IPS-11a (cell line): ENCODE results near the gene TC2N.
"Not testable (repeated sequence)": the region's sequence is repeated elsewhere in the genome, so short reads cannot be mapped to it uniquely, and the experiment has no call there.

Experiments
- H3K4me3 ChIP-seq: one replicate; pipeline ENCODE4 v1.5.1; 2013; ENCODE audit warnings: low read depth, low read length, control low read depth

Gene TC2N

DNA sequence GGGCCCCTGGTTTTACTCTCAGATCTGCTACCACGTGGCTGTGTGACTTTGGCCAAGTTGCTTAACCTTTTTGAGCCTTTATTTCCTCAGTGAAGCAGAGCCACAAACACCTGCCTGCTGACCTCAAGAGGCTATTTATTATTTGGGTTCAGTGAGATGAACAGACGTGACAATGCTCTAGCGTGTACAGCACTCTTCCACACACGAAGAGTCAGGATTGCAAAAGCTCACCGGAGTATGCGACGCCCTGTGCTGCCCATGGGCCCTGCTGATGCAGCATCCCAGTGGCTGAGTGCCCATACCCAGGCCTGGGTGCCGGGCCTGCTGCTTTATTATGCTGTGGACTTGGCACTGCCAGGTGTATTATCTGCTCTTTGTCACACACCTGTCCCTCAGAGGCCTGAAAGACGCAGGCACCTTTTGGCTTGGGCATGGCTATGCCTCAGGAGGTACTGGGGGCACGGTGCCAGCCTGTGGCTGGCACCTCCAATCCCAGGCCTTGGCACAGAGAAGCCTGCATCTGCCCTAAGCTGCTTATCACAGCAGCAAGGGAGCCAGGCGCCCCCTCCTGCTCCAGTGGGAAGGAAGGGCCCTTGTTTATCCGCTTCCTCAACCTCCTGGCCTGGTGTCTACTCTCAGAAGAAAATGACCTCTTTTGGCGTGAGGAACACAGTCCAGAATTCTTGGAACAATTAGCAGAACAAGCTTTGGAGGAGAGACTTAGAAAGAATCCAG is 22.3 kb upstream of the TC2N start:
- no peak overlapping the region for H3K4me3 ChIP-seq

GRCh38 chr14:91888641-91889476 is 21.5 kb upstream of the TC2N start:
- H3K4me3 ChIP-seq, result no peak overlapping the region

DNA sequence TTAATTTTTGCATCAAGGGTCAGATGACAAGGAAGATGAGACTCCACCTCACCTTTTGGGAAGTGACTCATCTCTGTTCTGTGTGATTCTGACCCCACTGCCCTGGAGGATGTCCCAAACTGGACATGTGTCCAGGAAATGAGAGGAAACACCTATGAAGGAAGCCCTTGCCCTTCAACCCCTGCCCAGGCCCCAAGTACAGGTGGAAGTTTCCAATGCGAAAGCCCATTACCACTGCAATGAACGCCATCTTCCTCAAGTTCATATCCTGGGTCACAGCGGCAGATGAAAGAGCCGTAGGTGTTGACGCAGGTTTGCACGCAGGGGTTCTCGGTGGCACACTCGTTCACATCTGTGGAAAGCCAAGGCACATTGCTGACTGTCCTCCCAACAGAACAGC is 19.6 kb upstream of the TC2N start:
- no peak overlapping the region for H3K4me3 ChIP-seq

- H3K4me3 ChIP-seq, result no peak overlapping the region
These were observed 18.5 kb upstream of the TC2N start for GRCh38 chr14:91885839-91886238.

DNA sequence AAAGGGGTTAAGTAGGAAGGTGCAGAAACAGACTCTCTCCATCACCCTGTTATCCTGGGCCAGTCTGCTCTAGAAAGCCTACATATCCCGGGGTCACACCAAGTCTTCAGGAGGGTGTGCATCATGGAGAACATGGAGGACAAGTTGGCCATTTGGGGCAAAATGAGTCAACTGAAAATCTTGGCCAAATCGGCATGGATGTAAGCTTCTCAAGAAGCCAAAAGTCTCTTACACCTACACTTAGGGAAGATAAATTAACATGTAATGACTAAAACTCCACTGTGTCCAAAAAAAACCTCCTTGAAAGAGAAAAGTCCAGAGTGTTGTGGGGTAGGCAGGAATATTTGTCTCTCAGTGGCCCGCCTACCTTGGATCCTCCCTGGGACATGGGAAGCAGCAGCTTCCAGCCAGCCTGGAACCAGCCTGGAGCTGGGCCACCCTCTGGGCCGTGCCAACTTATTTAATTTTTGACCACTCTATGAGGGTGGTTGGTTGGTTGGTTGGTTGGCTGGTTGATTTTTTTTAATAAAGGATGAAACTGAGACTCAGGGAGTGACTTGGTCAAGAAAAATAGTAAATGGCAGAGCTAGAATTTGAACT is 17.9 kb upstream of the TC2N start:
- no peak overlapping the region for H3K4me3 ChIP-seq

GRCh38 chr14:91884664-91885063 is 17.3 kb upstream of the TC2N start:
- no peak overlapping the region for H3K4me3 ChIP-seq

DNA sequence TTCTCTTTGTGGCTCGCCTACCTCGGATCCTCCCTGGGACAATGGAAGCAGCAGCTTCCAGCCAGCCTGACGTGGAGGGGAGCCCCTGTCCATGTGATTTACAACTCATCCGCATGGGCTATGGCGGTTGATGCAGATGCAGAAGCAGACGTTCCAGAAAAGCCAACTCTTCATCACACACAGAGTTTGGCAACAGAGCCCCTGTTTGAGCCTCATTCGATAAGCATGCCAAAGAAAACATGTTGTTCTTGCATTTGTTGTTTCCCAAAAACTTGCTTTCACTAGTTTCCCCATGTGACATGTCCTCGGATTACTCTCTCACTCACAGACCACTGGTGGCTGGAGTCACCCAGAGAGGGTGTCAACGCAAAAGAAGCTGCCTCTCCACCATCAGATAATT is 16.4 kb upstream of the TC2N start:
- no peak overlapping the region for H3K4me3 ChIP-seq

- H3K4me3 ChIP-seq, result no peak overlapping the region
These were observed 15.4 kb upstream of the TC2N start for GRCh38 chr14:91882776-91883175.

GRCh38 chr14:91882369-91882768 is 15.0 kb upstream of the TC2N start:
- H3K4me3 ChIP-seq, result no peak overlapping the region

GRCh38 chr14:91879196-91879595 is 11.9 kb upstream of the TC2N start:
- H3K4me3 ChIP-seq, result no peak overlapping the region

GRCh38 chr14:91878274-91878673 is 10.9 kb upstream of the TC2N start:
- no peak overlapping the region for H3K4me3 ChIP-seq

- H3K4me3 ChIP-seq, result no peak overlapping the region
These were observed 10.1 kb upstream of the TC2N start for GRCh38 chr14:91877376-91877915.

DNA sequence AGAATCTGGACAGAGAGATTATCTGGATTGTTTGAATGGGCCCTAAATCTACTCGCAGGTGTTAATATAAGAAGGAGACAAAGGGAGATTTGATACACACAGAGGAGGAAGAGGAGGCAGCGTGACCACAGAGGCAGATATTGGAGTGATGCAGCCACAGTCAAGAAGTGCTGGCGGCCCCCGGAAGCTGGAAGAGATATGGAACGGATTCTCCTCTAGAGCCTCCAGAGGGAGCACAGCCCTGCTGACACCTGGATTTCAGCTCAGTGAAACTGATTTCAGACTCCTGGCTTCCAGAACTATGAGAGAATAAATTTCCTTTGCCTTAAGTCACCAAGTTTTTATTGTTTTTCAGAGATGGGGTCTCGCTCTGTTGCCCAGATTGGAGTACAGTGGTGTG is 9.2 kb upstream of the TC2N start:
- H3K4me3 ChIP-seq, result no peak overlapping the region

- H3K4me3 ChIP-seq, result no peak overlapping the region
These were observed 8.4 kb upstream of the TC2N start for GRCh38 chr14:91875525-91876286.

DNA sequence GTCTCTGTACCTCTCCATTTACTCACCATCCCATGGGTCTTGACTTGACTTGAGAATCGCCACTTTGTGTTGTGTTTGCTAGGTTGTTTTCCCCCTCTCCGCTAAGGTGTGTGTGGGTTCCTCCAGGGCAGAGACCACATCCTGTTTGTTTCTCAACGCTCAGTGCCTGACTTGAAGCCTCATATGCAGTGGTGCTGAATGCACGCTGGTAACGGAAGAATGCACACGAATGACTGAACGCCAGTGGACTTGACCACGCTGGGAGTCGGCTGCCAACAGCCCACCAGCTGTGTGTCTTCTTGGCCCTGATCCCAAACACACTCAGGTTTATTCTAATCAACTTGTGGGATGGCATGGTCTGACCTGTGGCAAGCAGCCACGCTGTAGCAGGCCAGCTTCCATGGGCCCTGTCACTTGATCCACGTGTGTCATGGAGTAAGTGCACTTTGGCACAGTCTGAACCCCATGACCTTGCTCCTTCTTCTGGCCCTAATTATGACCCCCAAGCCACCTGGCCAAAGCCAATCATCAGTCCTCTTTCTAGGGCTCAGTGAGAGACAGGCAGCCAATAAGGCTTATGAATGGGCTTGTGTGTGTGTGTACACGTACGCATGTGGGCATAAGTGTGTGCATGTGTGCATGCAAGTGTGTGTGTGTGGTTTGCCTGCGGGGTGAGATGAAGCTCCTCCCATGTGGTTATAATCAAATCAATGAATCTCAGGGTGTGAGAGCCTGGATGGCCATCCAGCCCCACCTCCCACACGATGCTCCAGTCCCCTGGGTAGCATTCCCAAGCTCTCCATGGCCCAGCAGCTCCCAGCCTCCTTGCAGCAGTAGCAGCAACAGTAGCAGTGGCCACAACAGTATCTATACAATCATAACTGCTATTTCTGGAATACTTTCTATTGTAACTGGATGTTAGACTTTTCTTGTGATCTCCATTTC is 6.4 kb upstream of the TC2N start:
- H3K4me3 ChIP-seq, result no peak overlapping the region

GRCh38 chr14:91872517-91873470 is 5.5 kb upstream of the TC2N start:
- H3K4me3 ChIP-seq, result no peak overlapping the region

- no peak overlapping the region for H3K4me3 ChIP-seq
These were observed 4.7 kb upstream of the TC2N start for GRCh38 chr14:91872011-91872501.

DNA sequence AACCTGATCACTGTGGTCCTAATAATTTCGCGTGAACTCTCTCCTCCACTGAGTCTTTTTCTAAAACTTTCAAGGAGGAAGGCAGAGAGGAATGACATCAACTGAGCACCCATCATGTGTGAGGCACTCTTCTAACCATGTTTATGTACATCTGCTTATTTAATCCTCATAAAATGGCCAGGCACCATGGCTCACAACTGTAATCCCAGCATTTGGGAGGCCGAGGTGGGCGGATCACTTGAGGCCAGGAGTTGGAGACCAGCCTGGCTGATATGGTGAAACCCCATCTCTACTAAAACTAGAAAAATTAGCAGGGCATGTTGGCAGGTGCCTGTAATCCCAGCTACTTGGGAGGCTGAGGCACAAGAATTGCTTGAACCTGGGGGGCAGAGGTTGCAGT is 4.1 kb upstream of the TC2N start:
- not testable (repeated sequence) for H3K4me3 ChIP-seq

GRCh38 chr14:91870890-91871289 is 3.6 kb upstream of the TC2N start:
- H3K4me3 ChIP-seq, result no peak overlapping the region
